HG03558 (cell line): ENCODE data around the gene CLDN11.

Experiments
- ATAC-seq: cut with Tn5 transposase; IDR thresholded peaks from one replicate; pipeline ENCODE4 v1.9.1; 2021; ENCODE audit warnings: moderate number of reproducible peaks; ENCODE audit not compliant: unreplicated experiment; ENCODE audit errors: extremely low read depth

CLDN11 gene

GRCh38 chr3:170418422-170419398, at the start of gene CLDN11:
Gene CLDN11 (plus strand): TSS chr3:170418868. CDS start chr3:170419067, 199 bp downstream.
- no peak for ATAC-seq

GRCh38 chr3:170368921-170369320, 49.7 kb upstream of the CLDN11 start:
- ATAC-seq = no peak

- ATAC-seq = no peak
Measured at GRCh38 chr3:170372190-170372879, 46.3 kb upstream of the CLDN11 start.

- no peak for ATAC-seq
Measured at GRCh38 chr3:170383567-170383966, 35.1 kb upstream of the CLDN11 start.

- no peak for ATAC-seq
Measured at GRCh38 chr3:170386468-170386867, 32.2 kb upstream of the CLDN11 start.

- no peak for ATAC-seq
Measured at GRCh38 chr3:170387950-170388349, 30.7 kb upstream of the CLDN11 start.

GRCh38 chr3:170391108-170391507, 27.6 kb upstream of the CLDN11 start:
- ATAC-seq = no peak

- no peak for ATAC-seq
Measured at GRCh38 chr3:170397685-170398084, 21.0 kb upstream of the CLDN11 start.

- ATAC-seq = no peak
Measured at GRCh38 chr3:170405101-170405500, 13.6 kb upstream of the CLDN11 start.

- ATAC-seq = no peak
Measured at GRCh38 chr3:170410428-170411029, 8.1 kb upstream of the CLDN11 start.

- ATAC-seq = no peak
Measured at GRCh38 chr3:170413291-170413690, 5.4 kb upstream of the CLDN11 start.

GRCh38 chr3:170414202-170414663, 4.4 kb upstream of the CLDN11 start:
- no peak for ATAC-seq

GRCh38 chr3:170417090-170417489, 1.6 kb upstream of the CLDN11 start:
- no peak for ATAC-seq

GRCh38 chr3:170419557-170420087, 954 bp downstream of the CLDN11 start:
- no peak for ATAC-seq

- no peak for ATAC-seq
Measured at GRCh38 chr3:170420307-170420821, 1.7 kb downstream of the CLDN11 start.

- no peak for ATAC-seq
Measured at GRCh38 chr3:170421111-170421641, 2.5 kb downstream of the CLDN11 start.

GRCh38 chr3:170421758-170422157, 3.1 kb downstream of the CLDN11 start:
- no peak for ATAC-seq

- no peak for ATAC-seq
Measured at GRCh38 chr3:170423001-170423615, 4.4 kb downstream of the CLDN11 start.

GRCh38 chr3:170424879-170425278, 6.2 kb downstream of the CLDN11 start:
- no peak for ATAC-seq
